Memory B cell (primary cell): ENCODE results near the gene CHRM1.

Source experiments
- ATAC-seq: fragments of 150-1000 bp; cut with Tn5 transposase; 2 replicates; pipeline ENCODE4 v1.10.0; 2021; ENCODE audit warnings: low read depth, mild to moderate bottlenecking, moderate library complexity
- DNase-seq, 2 donors: peaks; one replicate each; pipeline ENCODE4 v3.0.0; 2022; ENCODE audit warnings: low spot score in 2 of 2
- H3K27ac Mint-ChIP-seq: one replicate; pipeline ENCODE4 v1.8.0; 2022; ENCODE audit warnings: mild to moderate bottlenecking, moderate library complexity, mixed read lengths
- H3K27me3 Mint-ChIP-seq: one replicate; pipeline ENCODE4 v1.8.0; 2022; ENCODE audit warnings: mixed read lengths
- H3K36me3 Mint-ChIP-seq: one replicate; pipeline ENCODE4 v1.8.0; 2022; ENCODE audit warnings: mild to moderate bottlenecking, mixed read lengths
- H3K4me1 Mint-ChIP-seq: one replicate; pipeline ENCODE4 v1.8.0; 2022; ENCODE audit warnings: mixed read lengths
- H3K4me3 Mint-ChIP-seq: one replicate; pipeline ENCODE4 v1.8.0; 2022; ENCODE audit warnings: mild to moderate bottlenecking, moderate library complexity, mixed read lengths
- H3K9me3 Mint-ChIP-seq: one replicate; pipeline ENCODE4 v1.8.0; 2022; ENCODE audit warnings: mixed read lengths

CHRM1 gene

GRCh38 chr11:62933285-62933684 lies 12.1 kb upstream of the CHRM1 start:
- no peak overlapping the region for H3K4me3 Mint-ChIP-seq
- H3K27me3 Mint-ChIP-seq, result peaks cover 31% of the 10 kb centered on the region
- ATAC-seq (no peak), DNase-seq (no peak)
- peaks cover 3% of the 10 kb centered on the region for H3K9me3 Mint-ChIP-seq
- H3K4me1 Mint-ChIP-seq, result no peaks in the 10 kb centered on the region
- no peaks in the 10 kb centered on the region for H3K36me3 Mint-ChIP-seq
- H3K27ac Mint-ChIP-seq, result no peak overlapping the region

GRCh38 chr11:62931499-62932278 lies 10.5 kb upstream of the CHRM1 start:
- H3K27me3 Mint-ChIP-seq, result peaks cover 32% of the 10 kb centered on the region
- H3K4me3 Mint-ChIP-seq, result no peak overlapping the region
- H3K4me1 Mint-ChIP-seq, result peaks cover 2% of the 10 kb centered on the region
- H3K9me3 Mint-ChIP-seq, result no peaks in the 10 kb centered on the region
- DNase-seq, result no peak
- no peak for ATAC-seq
- H3K27ac Mint-ChIP-seq, result no peak overlapping the region
- H3K36me3 Mint-ChIP-seq, result no peaks in the 10 kb centered on the region

GRCh38 chr11:62930666-62931065 lies 9.5 kb upstream of the CHRM1 start:
- DNase-seq (no peak), ATAC-seq (no peak)
- Mint-ChIP-seq H3K36me3 (no peaks in the 10 kb centered on the region), H3K27ac (no peak overlapping the region), H3K9me3 (no peaks in the 10 kb centered on the region), H3K4me3 (no peak overlapping the region), H3K4me1 (peaks cover 3% of the 10 kb centered on the region), H3K27me3 (peaks cover 32% of the 10 kb centered on the region)

GRCh38 chr11:62930157-62930556 lies 9.0 kb upstream of the CHRM1 start:
- DNase-seq (no peak), ATAC-seq (no peak)
- Mint-ChIP-seq H3K4me1 (peaks cover 5% of the 10 kb centered on the region), H3K4me3 (no peak overlapping the region), H3K27ac (no peak overlapping the region), H3K9me3 (no peaks in the 10 kb centered on the region), H3K36me3 (no peaks in the 10 kb centered on the region), H3K27me3 (peaks cover 34% of the 10 kb centered on the region)

- no peaks in the 10 kb centered on the region for H3K36me3 Mint-ChIP-seq
- peaks cover 8% of the 10 kb centered on the region for H3K4me1 Mint-ChIP-seq
- peaks cover 34% of the 10 kb centered on the region for H3K27me3 Mint-ChIP-seq
- no peak for ATAC-seq
- H3K9me3 Mint-ChIP-seq, result no peaks in the 10 kb centered on the region
- H3K27ac Mint-ChIP-seq, result no peak overlapping the region
- H3K4me3 Mint-ChIP-seq, result no peak overlapping the region
- DNase-seq, result no peak
Observed at GRCh38 chr11:62928011-62928410, 6.8 kb upstream of the CHRM1 start.

DNA sequence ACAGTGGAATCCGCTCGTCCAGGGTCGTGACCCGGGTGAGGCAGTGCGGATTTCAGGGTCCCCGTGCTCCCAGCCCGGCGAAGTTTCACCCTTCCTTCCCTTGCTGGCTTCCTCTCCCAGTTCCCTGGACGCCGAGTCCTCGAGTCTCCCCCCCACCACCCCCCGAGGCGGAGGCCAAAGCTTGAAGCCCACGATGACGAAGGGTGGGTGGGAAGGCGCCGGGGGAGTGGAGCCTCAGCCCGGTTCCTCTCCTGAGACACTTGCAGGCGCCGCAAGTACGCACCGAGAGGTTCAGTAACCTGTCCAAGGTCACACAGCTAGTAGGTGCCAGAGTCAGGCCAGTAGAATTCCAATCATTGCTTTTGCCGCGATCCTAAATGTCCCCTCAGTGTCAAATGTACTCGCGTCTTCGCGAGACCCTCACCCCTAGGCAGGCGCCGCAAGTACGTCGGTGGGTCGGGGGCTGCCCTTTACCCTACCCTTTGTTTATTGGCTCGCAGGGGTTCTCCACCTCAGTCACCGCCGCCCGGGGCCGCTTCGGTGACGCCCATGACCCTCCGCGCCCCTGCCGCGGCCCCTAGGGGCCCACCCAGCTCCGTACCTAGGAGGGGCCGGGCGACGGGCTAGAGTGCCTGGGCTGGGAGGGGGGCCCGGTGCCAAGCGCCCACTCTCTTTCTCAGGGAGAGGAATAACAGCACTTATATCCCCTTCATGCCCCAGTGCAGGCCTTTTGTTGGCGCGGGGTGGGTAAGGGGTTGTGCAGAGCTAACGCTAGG lies 5.7 kb upstream of the CHRM1 start:
- DNase-seq, result no peak
- Mint-ChIP-seq H3K36me3 (no peaks in the 10 kb centered on the region), H3K27ac (no peak overlapping the region), H3K4me1 (peaks cover 10% of the 10 kb centered on the region), H3K4me3 (no peak overlapping the region), H3K9me3 (no peaks in the 10 kb centered on the region), H3K27me3 (peaks cover 33% of the 10 kb centered on the region)
- no peak for ATAC-seq

DNA sequence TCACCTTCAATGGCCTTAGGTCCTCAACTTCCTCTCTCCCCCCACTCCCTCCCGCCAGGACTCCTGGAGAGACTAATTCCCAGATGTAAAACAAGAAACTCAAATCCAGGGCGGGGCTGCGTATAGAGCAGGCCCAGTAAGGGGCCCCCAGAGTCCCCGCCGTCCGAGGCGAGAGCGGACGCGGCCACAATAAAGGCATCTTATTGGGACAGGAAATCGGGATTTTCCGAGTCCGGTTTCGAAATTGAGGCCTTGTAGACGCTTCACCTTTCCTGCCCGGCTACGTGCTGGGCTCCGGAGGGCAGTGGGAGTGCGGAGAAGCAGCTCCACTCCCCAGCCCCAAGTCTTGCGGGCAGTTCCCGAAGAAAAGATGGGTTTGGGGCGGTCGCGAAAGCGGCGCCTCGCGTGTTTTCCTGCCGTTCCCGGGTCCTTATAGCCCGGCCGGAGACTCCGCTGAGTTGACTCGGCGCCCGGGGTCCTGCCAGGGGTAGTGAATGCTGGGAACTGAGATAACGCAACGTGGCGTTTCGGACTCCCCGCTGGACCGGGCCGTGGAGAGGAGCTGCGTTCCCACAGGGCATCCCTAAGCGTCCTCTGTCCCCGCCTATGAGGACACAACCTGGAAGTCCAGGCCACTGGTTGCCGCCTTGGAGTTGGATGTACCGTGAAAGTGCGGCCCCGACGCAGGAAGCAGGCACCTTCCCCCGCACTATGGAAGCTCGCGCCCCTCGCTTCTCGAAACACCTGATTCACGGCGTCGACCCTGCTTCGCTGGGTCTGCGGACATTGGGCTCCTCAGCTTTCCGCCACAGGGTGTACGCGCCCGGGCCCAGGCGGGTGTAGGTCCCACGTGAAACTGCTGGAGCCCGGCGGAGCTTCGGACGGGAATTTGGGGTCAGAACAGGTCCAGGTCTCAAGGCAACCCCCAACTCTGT lies 4.8 kb upstream of the CHRM1 start:
- peaks cover 10% of the 10 kb centered on the region for H3K4me1 Mint-ChIP-seq
- H3K4me3 Mint-ChIP-seq, result peak overlapping the region; percentile 44
- DNase-seq (no peak), ATAC-seq (no peak)
- H3K27ac Mint-ChIP-seq, result no peak overlapping the region
- peaks cover 26% of the 10 kb centered on the region for H3K27me3 Mint-ChIP-seq
- no peaks in the 10 kb centered on the region for H3K9me3 Mint-ChIP-seq
- H3K36me3 Mint-ChIP-seq, result no peaks in the 10 kb centered on the region

DNA sequence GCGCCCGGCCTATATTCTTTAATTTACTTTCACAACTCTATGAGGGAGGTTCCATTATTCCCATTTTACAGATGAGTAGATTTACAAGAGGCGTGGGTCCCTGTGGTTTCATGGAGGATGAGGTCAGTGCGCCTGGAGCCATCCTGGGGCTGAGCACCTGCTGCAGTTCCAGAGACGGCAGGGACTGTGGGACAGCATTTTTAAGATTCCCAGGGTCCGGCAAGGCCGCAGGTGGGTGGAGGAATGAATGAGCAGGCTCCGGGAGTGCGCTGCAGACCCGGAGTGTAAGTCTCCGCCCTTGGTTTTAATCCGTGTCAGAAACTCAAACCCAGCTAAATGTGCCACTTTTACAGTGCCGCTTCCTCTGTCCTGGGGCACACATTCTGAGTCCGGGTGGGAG lies 4.1 kb upstream of the CHRM1 start:
- ATAC-seq, result no peak
- Mint-ChIP-seq H3K27me3 (peaks cover 23% of the 10 kb centered on the region), H3K9me3 (no peaks in the 10 kb centered on the region), H3K36me3 (no peaks in the 10 kb centered on the region), H3K4me3 (peak overlapping the region; percentile 43), H3K4me1 (peaks cover 10% of the 10 kb centered on the region), H3K27ac (no peak overlapping the region)
- no peak for DNase-seq

DNA sequence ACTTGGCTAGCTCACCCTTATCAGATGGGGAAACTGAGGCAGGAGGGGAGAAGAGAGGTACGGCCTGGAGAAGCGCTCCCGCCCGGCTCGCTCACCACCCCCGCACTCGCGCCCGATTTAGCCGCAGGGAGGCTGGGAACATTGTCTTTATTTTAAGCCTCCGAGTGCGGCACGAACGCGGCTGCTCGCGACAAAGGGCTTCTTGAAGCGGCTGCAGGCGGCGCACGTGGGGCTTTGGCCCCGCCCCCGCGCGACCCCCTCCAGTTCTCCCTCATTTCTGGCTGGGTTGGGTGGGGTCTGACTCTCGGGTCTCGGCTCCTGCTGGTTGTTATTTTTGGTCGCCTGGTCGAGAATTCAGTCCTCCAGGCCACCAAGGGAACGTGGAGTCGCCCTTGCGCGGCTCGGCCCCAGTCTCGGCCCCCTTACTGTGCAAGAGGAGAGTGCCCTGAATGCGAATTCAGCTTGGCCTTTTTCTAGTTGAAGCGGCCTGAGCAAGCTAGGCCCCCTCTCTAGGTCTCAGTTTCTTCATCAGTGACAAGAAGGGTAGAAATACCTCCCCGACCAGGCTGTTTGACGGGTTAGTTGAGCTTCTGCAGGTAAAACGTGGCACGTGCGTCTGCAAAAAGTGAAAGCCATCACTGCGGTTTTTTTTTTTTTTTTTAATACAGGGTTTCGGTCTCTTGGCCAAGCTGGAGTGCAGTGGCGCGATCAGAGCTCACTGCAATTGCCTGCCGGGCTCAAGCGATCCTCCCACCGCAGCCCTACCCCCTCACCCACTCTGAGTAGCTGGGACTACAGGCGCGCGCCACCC lies 2.6 kb upstream of the CHRM1 start:
- Mint-ChIP-seq H3K9me3 (no peaks in the 10 kb centered on the region), H3K4me3 (peak overlapping the region; percentile 61), H3K27me3 (peaks cover 16% of the 10 kb centered on the region), H3K4me1 (peaks cover 10% of the 10 kb centered on the region), H3K36me3 (no peaks in the 10 kb centered on the region), H3K27ac (no peak overlapping the region)
- DNase-seq (peak; percentile 31 to 34), ATAC-seq (peak; percentile 77)

- H3K27me3 Mint-ChIP-seq, result peaks cover 13% of the 10 kb centered on the region
- peaks cover 10% of the 10 kb centered on the region for H3K4me1 Mint-ChIP-seq
- H3K4me3 Mint-ChIP-seq, result no peak overlapping the region
- H3K27ac Mint-ChIP-seq, result no peak overlapping the region
- DNase-seq, result no peak
- ATAC-seq, result peak; percentile 28
- H3K36me3 Mint-ChIP-seq, result no peaks in the 10 kb centered on the region
- H3K9me3 Mint-ChIP-seq, result no peaks in the 10 kb centered on the region
Observed at GRCh38 chr11:62922653-62923431, 1.7 kb upstream of the CHRM1 start.

GRCh38 chr11:62922189-62922589 lies 1.0 kb upstream of the CHRM1 start:
- DNase-seq, result no peak
- peaks cover 8% of the 10 kb centered on the region for H3K4me1 Mint-ChIP-seq
- H3K27ac Mint-ChIP-seq, result no peak overlapping the region
- no peaks in the 10 kb centered on the region for H3K9me3 Mint-ChIP-seq
- peaks cover 13% of the 10 kb centered on the region for H3K27me3 Mint-ChIP-seq
- no peak overlapping the region for H3K4me3 Mint-ChIP-seq
- H3K36me3 Mint-ChIP-seq, result no peaks in the 10 kb centered on the region
- ATAC-seq, result no peak

- DNase-seq (no peak), ATAC-seq (no peak)
- peaks cover 13% of the 10 kb centered on the region for H3K27me3 Mint-ChIP-seq
- H3K27ac Mint-ChIP-seq, result no peak overlapping the region
- H3K4me3 Mint-ChIP-seq, result no peak overlapping the region
- H3K36me3 Mint-ChIP-seq, result no peaks in the 10 kb centered on the region
- H3K9me3 Mint-ChIP-seq, result no peaks in the 10 kb centered on the region
- peaks cover 8% of the 10 kb centered on the region for H3K4me1 Mint-ChIP-seq
Observed at GRCh38 chr11:62921573-62922188, 518 bp upstream of the CHRM1 start.
